ENCODE data around the gene IFT27. TPM values are rescaled to one million over a fixed set of nuclear protein-coding genes. Genes with fewer than 3 reads are reported as not detected.

The IFT27 gene
- total RNA-seq, 4 donors from 2014 or later, result 2.3 to 27.0 (median 15.4) TPM

GRCh38 chr22:36730176-36730858, 45.6 kb downstream of the IFT27 start:
- Histone ChIP-seq H3K9me3 (no peaks in the 10 kb centered on the region), H3K36me3 (no peaks in the 10 kb centered on the region), H3K27ac (no peak overlapping the region), H3K4me3 (no peak overlapping the region), H3K27me3 (no peaks in the 10 kb centered on the region), H3K4me1 (no peaks in the 10 kb centered on the region)
- no peak for DNase-seq
- intact Hi-C loops (cut with DNase I; ENCODE audit: low total_unique reads), result no loop called here
- TF ChIP-seq POLR2A (IDR thresholded peaks at IDR 0.05), result no peak
- TF ChIP-seq, protein P1, sequence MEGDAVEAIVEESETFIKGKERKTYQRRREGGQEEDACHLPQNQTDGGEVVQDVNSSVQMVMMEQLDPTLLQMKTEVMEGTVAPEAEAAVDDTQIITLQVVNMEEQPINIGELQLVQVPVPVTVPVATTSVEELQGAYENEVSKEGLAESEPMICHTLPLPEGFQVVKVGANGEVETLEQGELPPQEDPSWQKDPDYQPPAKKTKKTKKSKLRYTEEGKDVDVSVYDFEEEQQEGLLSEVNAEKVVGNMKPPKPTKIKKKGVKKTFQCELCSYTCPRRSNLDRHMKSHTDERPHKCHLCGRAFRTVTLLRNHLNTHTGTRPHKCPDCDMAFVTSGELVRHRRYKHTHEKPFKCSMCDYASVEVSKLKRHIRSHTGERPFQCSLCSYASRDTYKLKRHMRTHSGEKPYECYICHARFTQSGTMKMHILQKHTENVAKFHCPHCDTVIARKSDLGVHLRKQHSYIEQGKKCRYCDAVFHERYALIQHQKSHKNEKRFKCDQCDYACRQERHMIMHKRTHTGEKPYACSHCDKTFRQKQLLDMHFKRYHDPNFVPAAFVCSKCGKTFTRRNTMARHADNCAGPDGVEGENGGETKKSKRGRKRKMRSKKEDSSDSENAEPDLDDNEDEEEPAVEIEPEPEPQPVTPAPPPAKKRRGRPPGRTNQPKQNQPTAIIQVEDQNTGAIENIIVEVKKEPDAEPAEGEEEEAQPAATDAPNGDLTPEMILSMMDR (IDR thresholded peaks at IDR 0.05), result no peak

DNA sequence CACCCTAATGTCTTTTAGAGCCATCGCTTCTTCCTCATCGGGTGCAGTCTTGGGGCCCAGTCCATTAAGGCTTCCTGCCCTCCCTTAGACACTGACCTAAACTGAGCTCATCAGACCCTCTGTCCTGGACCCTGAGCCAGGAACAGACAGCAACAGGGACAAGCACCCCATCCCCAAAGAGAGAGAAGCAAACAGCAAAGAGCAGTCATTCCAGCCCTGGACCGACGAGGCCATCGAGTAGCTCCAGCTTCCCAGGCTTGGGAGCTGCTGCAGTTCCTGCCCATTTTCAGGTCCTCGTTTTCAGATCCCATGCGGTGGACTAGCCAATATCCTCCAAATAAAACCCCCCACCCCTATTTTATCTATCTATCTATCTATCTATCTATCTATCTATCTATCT, 46.6 kb downstream of the IFT27 start:
- TF ChIP-seq, protein P1 (IDR thresholded peaks at IDR 0.05), result no peak
- no peak for TF ChIP-seq POLR2A (IDR thresholded peaks at IDR 0.05)
- Histone ChIP-seq H3K36me3 (no peaks in the 10 kb centered on the region), H3K4me1 (no peaks in the 10 kb centered on the region), H3K27me3 (no peaks in the 10 kb centered on the region), H3K27ac (no peak overlapping the region), H3K9me3 (no peaks in the 10 kb centered on the region), H3K4me3 (no peak overlapping the region)
- intact Hi-C loops (cut with DNase I; ENCODE audit: low total_unique reads), result no loop called here
- no peak for DNase-seq

DNA sequence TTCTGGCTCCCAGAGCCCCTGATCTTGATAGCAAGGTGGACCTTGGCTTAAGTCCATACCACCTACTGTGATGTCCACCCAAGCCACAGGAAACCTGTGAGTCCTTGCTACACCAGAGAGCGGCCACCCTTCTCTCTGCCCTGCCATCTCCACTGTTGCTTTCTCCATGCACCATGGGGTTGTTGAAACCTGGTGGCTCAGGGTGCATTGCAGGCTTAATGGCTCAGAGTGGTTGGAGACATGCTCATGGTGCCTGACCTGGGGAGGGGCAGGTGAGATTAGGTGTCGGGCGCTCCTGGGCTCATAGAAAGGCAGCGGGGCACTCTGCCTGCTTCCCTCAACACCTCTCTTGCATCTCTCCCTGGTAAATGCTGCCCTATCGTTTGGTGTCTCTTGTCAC, 47.4 kb downstream of the IFT27 start:
- Histone ChIP-seq H3K9me3 (no peaks in the 10 kb centered on the region), H3K27me3 (no peaks in the 10 kb centered on the region), H3K4me3 (no peak overlapping the region), H3K27ac (no peak overlapping the region), H3K4me1 (no peaks in the 10 kb centered on the region), H3K36me3 (no peaks in the 10 kb centered on the region)
- intact Hi-C loops (cut with DNase I; ENCODE audit: low total_unique reads), result no loop called here
- DNase-seq, result no peak
- TF ChIP-seq, protein P1 (IDR thresholded peaks at IDR 0.05), result no peak
- no peak for TF ChIP-seq POLR2A (IDR thresholded peaks at IDR 0.05)

DNA sequence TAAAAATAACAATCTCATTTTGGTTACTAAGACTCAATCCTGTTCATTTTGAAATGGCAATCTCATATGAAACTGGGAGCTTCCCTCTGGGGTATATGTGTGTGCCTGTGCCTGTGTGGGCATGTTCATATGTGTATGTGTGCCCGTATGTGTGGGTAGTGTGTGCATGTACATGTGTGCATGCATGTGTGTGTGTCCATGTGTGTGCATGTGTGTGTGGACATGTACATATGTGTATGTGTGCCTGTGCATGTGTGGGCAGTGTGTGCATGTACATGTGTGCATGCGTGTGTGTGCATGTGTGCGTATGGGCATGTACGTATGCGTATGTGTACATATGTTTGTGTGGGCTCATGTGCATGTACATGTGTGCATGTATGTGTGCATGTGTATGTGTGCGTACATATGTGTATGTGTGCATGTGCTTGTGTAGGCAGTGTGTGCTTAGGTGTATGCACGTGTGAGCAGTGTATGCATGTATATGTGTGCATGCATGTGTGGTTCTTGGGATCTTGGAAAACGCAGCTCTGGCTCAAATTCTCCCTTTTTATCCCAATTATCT, 47.9 kb downstream of the IFT27 start:
- Histone ChIP-seq H3K4me3 (no peak overlapping the region), H3K27ac (no peak overlapping the region), H3K9me3 (no peaks in the 10 kb centered on the region), H3K36me3 (no peaks in the 10 kb centered on the region), H3K4me1 (no peaks in the 10 kb centered on the region), H3K27me3 (no peaks in the 10 kb centered on the region)
- intact Hi-C loops (cut with DNase I; ENCODE audit: low total_unique reads), result no loop called here
- TF ChIP-seq POLR2A (IDR thresholded peaks at IDR 0.05), result no peak
- TF ChIP-seq, protein P1 (IDR thresholded peaks at IDR 0.05), result no peak
- no peak for DNase-seq

DNA sequence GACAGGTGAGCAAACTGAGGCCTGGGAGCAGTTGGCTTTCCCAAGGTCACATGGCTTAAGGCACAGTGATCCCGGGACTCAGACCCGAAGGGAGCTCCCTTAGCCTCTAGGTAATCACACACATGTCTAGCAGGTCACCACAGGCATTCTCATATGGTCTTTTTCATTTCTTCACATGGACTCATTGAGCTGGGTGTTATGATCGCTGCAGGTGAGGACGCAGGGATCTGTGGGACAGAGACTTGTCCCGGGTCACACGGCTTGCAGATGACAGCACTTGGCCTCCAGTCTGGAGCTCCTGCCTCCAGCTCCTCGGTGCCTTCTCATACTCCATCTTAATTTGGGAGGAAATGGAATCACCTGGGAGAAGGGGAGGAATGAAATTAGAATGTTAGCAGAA, 48.8 kb downstream of the IFT27 start:
- no peaks in the 10 kb centered on the region for H3K27me3 ChIP-seq
- H3K9me3 ChIP-seq, result no peaks in the 10 kb centered on the region
- intact Hi-C loops (cut with DNase I; ENCODE audit: low total_unique reads), result no loop called here
- TF ChIP-seq, protein P1 (IDR thresholded peaks at IDR 0.05), result no peak
- no peak overlapping the region for H3K27ac ChIP-seq
- no peak overlapping the region for H3K4me3 ChIP-seq
- no peak for DNase-seq
- no peaks in the 10 kb centered on the region for H3K4me1 ChIP-seq
- no peaks in the 10 kb centered on the region for H3K36me3 ChIP-seq

All from uterus (tissue), 4 donors.